ENCODE measurements around the gene COQ8A.

DNA sequence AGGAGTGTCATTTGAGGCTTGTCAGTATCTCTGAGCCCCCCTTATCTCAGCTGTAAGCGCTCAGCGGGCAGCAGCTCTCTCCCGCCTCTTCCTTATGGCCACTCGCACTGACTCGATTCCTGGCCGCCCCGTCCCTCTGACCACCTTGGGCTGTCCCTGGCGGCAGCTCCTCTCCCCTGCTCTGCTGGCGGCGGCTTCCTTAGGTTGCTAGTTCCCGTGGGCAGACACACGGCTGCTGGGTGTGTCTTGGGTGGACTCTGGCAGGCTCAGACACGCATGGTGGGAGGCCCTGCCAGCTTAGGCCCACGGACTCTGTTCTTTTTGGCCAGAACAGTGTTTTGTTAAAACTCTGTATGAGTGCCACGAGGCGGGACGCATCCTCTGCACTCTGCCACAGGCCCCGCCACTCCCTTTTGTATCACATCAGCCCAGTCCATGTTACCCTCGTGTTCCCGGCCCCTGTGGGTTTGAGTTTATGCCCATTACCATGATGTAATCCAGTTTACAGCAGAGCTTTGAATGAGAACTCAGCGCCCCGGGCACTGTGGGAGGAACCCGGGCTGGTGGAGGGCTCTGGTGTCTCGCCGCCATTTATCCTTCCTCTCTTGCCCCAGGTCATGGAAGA is 45.9 kb downstream of the COQ8A start:
- TF ChIP-seq, protein P1, sequence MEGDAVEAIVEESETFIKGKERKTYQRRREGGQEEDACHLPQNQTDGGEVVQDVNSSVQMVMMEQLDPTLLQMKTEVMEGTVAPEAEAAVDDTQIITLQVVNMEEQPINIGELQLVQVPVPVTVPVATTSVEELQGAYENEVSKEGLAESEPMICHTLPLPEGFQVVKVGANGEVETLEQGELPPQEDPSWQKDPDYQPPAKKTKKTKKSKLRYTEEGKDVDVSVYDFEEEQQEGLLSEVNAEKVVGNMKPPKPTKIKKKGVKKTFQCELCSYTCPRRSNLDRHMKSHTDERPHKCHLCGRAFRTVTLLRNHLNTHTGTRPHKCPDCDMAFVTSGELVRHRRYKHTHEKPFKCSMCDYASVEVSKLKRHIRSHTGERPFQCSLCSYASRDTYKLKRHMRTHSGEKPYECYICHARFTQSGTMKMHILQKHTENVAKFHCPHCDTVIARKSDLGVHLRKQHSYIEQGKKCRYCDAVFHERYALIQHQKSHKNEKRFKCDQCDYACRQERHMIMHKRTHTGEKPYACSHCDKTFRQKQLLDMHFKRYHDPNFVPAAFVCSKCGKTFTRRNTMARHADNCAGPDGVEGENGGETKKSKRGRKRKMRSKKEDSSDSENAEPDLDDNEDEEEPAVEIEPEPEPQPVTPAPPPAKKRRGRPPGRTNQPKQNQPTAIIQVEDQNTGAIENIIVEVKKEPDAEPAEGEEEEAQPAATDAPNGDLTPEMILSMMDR (IDR thresholded peaks at IDR 0.05), result no peak
- no peak for TF ChIP-seq POLR2A (IDR thresholded peaks at IDR 0.05)

Data from stomach (tissue), 4 donors.